HEK293 (cell line): ENCODE measurements around the gene ZNF124.
A peak's percentile ranks its signal among the peaks of the same experiment; 100 is the strongest.

Source experiments
- CTCF ChIA-PET: fragments of 350-600 bp; formaldehyde crosslinking; extraction: SDS; loops from one replicate; lab custom pipeline; 2021; ENCODE audit warnings: antibody characterized with exemption; lab: Yijun Ruan, JAX
- POLR2A ChIA-PET: fragments of 300-600 bp; formaldehyde crosslinking; extraction: SDS; loops from one replicate; lab custom pipeline; 2020; ENCODE audit warnings: antibody characterized with exemption, inconsistent platforms; lab: Yijun Ruan, JAX
- H3K27ac ChIP-seq: fragments of 200-500 bp; sonication (Bioruptor generic); 2 replicates; pipeline ENCODE4 v1.5.1; 2014; ENCODE audit warnings: low read depth, low read length, control low read depth, inconsistent platforms; ENCODE audit errors: extremely low read depth
- H3K36me3 ChIP-seq, 2 experiments: fragments of 200-500 bp in 1 of 2; sonication (Bioruptor generic) in 1 of 2; 1 replicate in 1 of 2; 2 replicates in 1 of 2; pipeline ENCODE4 v1.5.1; 2014 to 2017; ENCODE audit warnings: inconsistent platforms in 2 of 2, low read length in 2 of 2; ENCODE audit not compliant: control insufficient read depth in 2 of 2, insufficient read depth in 1 of 2
- H3K4me1 ChIP-seq: fragments of 200-500 bp; sonication (Bioruptor generic); 2 replicates; pipeline ENCODE4 v1.5.1; 2014; ENCODE audit warnings: mild to moderate bottlenecking, low read length, inconsistent platforms; ENCODE audit not compliant: control insufficient read depth, insufficient read depth
- H3K4me3 ChIP-seq: 2 replicates; pipeline ENCODE4 v1.5.1; 2011; ENCODE audit warnings: low read depth, mild to moderate bottlenecking, control low read depth, low read length, moderate library complexity
- H3K9me3 ChIP-seq: fragments of 200-500 bp; sonication (Bioruptor generic); 2 replicates; pipeline ENCODE4 v1.5.1; 2014; ENCODE audit warnings: low read depth, low read length, inconsistent platforms; ENCODE audit not compliant: control insufficient read depth, insufficient read depth
- AEBP2 ChIP-seq: fragments of 450-650 bp; formaldehyde crosslinking; IDR thresholded peaks from 2 replicates; pipeline ENCODE4 v1.5.1; 2016; ENCODE audit warnings: missing biosample characterization, missing genetic modification characterization, borderline replicate concordance
- EGR2 ChIP-seq: fragments of 450-650 bp; formaldehyde crosslinking; IDR thresholded peaks from 2 replicates; pipeline ENCODE4 v1.5.1; 2016; ENCODE audit warnings: low read depth, missing biosample characterization, missing genetic modification characterization
- GLIS2 ChIP-seq: fragments of 450-650 bp; formaldehyde crosslinking; IDR thresholded peaks from 2 replicates; pipeline ENCODE4 v1.5.1; 2016; ENCODE audit warnings: missing biosample characterization, missing genetic modification characterization
- KLF10 ChIP-seq: fragments of 450-650 bp; IDR thresholded peaks from 2 replicates; pipeline ENCODE4 v1.5.1; 2018; ENCODE audit warnings: missing biosample characterization, mild to moderate bottlenecking, missing genetic modification characterization
- KLF9 ChIP-seq: fragments of 450-650 bp; formaldehyde crosslinking; IDR thresholded peaks from 2 replicates; pipeline ENCODE4 v1.5.1; 2016; ENCODE audit warnings: missing biosample characterization, missing genetic modification characterization, low read depth
- OVOL3 ChIP-seq: fragments of 450-650 bp; formaldehyde crosslinking; IDR thresholded peaks from 2 replicates; pipeline ENCODE4 v1.5.1; 2016; ENCODE audit warnings: missing biosample characterization, missing genetic modification characterization
- WT1 ChIP-seq: fragments of 450-650 bp; formaldehyde crosslinking; IDR thresholded peaks from 2 replicates; pipeline ENCODE4 v1.5.1; 2016; ENCODE audit warnings: missing biosample characterization, missing genetic modification characterization
- YY2 ChIP-seq: fragments of 450-650 bp; formaldehyde crosslinking; IDR thresholded peaks from 2 replicates; pipeline ENCODE4 v1.5.1; 2016; ENCODE audit warnings: missing biosample characterization, missing genetic modification characterization
- ZBTB1 ChIP-seq: fragments of 450-650 bp; formaldehyde crosslinking; IDR thresholded peaks from 2 replicates; pipeline ENCODE4 v1.5.1; 2016; ENCODE audit warnings: missing biosample characterization, missing genetic modification characterization
- ZBTB17 ChIP-seq: fragments of 450-650 bp; formaldehyde crosslinking; IDR thresholded peaks from 2 replicates; pipeline ENCODE4 v1.5.1; 2016; ENCODE audit warnings: missing biosample characterization, missing genetic modification characterization
- ZBTB7A ChIP-seq: fragments of 450-650 bp; formaldehyde crosslinking; IDR thresholded peaks from 2 replicates; pipeline ENCODE4 v1.5.1; 2016; ENCODE audit warnings: low read depth, missing biosample characterization, missing genetic modification characterization
- ZFHX2 ChIP-seq: fragments of 450-650 bp; formaldehyde crosslinking; conservative IDR thresholded peaks from 2 replicates; pipeline ENCODE4 v1.5.1; 2016; ENCODE audit warnings: missing biosample characterization, missing genetic modification characterization
- ZNF133 ChIP-seq: fragments of 450-650 bp; formaldehyde crosslinking; IDR thresholded peaks from 2 replicates; pipeline ENCODE4 v1.5.1; 2016; ENCODE audit warnings: missing biosample characterization, missing genetic modification characterization
- ZNF148 ChIP-seq: fragments of 450-650 bp; formaldehyde crosslinking; IDR thresholded peaks from 2 replicates; pipeline ENCODE4 v1.5.0; 2017; ENCODE audit warnings: missing biosample characterization, missing genetic modification characterization, borderline replicate concordance
- ZNF175 ChIP-seq: fragments of 450-650 bp; formaldehyde crosslinking; IDR thresholded peaks from 2 replicates; pipeline ENCODE4 v1.5.1; 2016; ENCODE audit warnings: missing biosample characterization, missing genetic modification characterization
- ZNF2 ChIP-seq: fragments of 450-650 bp; formaldehyde crosslinking; IDR thresholded peaks from 2 replicates; pipeline ENCODE4 v1.5.1; 2016; ENCODE audit warnings: missing biosample characterization, missing genetic modification characterization
- ZNF335 ChIP-seq: fragments of 450-650 bp; formaldehyde crosslinking; conservative IDR thresholded peaks from 2 replicates; pipeline ENCODE4 v1.5.1; 2016; ENCODE audit warnings: missing biosample characterization, missing genetic modification characterization
- ZNF433 ChIP-seq: fragments of 450-650 bp; formaldehyde crosslinking; IDR thresholded peaks from 2 replicates; pipeline ENCODE4 v1.5.1; 2016; ENCODE audit warnings: missing biosample characterization, missing genetic modification characterization, low read depth
- ZNF518A ChIP-seq: fragments of 450-650 bp; formaldehyde crosslinking; conservative IDR thresholded peaks from 2 replicates; pipeline ENCODE4 v1.5.1; 2016; ENCODE audit warnings: low read depth, missing biosample characterization, missing genetic modification characterization
- ZNF560 ChIP-seq: fragments of 450-650 bp; formaldehyde crosslinking; IDR thresholded peaks from 2 replicates; pipeline ENCODE4 v1.5.1; 2017; ENCODE audit warnings: missing biosample characterization, missing genetic modification characterization, borderline replicate concordance
- ZNF600 ChIP-seq: fragments of 450-650 bp; formaldehyde crosslinking; IDR thresholded peaks from 2 replicates; pipeline ENCODE4 v1.5.1; 2016; ENCODE audit warnings: missing biosample characterization, missing genetic modification characterization
- ZNF610 ChIP-seq: fragments of 450-650 bp; formaldehyde crosslinking; IDR thresholded peaks from 2 replicates; pipeline ENCODE4 v1.5.1; 2016; ENCODE audit warnings: missing biosample characterization, missing genetic modification characterization, borderline replicate concordance
- ZNF623 ChIP-seq: fragments of 450-650 bp; formaldehyde crosslinking; IDR thresholded peaks from 2 replicates; pipeline ENCODE4 v1.5.1; 2016; ENCODE audit warnings: missing biosample characterization, missing genetic modification characterization
- ZNF629 ChIP-seq: fragments of 450-650 bp; formaldehyde crosslinking; IDR thresholded peaks from 2 replicates; pipeline ENCODE4 v1.5.1; 2017; ENCODE audit warnings: missing biosample characterization, missing genetic modification characterization
- ZNF664 ChIP-seq: fragments of 450-650 bp; formaldehyde crosslinking; IDR thresholded peaks from 2 replicates; pipeline ENCODE4 v1.5.1; 2016; ENCODE audit warnings: missing biosample characterization, missing genetic modification characterization
- ZNF837 ChIP-seq: fragments of 450-650 bp; formaldehyde crosslinking; IDR thresholded peaks from 2 replicates; pipeline ENCODE4 v1.5.1; 2016; ENCODE audit warnings: missing biosample characterization, missing genetic modification characterization
- ZXDB ChIP-seq: fragments of 450-650 bp; formaldehyde crosslinking; IDR thresholded peaks from 2 replicates; pipeline ENCODE4 v1.5.1; 2016; ENCODE audit warnings: missing biosample characterization, missing genetic modification characterization

The ZNF124 gene

GRCh38 chr1:247210376-247211117 lies 38.7 kb upstream of the ZNF124 start (continued):
- TF ChIP-seq AEBP2 (tag by site-specific recombination) (no peak), ZBTB1 (tag by site-specific recombination) (no peak), ZNF2 (tag by site-specific recombination) (no peak), KLF9 (tag by site-specific recombination) (0 out of 2 replicates have a peak, but pooled peaks have one; percentile 30), ZFHX2 (peak; percentile 18; the same call in 1 of the 2 replicates), OVOL3 (tag by site-specific recombination) (no peak), ZNF610 (tag by site-specific recombination) (no peak), KLF10 (no peak), ZBTB7A (tag by site-specific recombination) (no peak), ZNF433 (no peak), ZXDB (tag by site-specific recombination) (0 out of 2 replicates have a peak, but pooled peaks have one; percentile 23), ZNF175 (tag by site-specific recombination) (no peak), ZNF837 (tag by site-specific recombination) (no peak), ZBTB17 (tag by site-specific recombination) (no peak), GLIS2 (no peak), ZNF629 (tag by site-specific recombination) (no peak)
- TF ChIP-seq, all 188 proteins: peak for 8

- ChIA-PET CTCF (no interaction called here), POLR2A (no interaction called here)
- Histone ChIP-seq H3K9me3 (no peaks in the 10 kb centered on the region), H3K36me3 (peaks cover 0 to 12% of the 10 kb centered on the region in 2 experiments; a peak in 1 of 3 replicates), H3K4me1 (no peaks in the 10 kb centered on the region), H3K27ac (no peak overlapping the region), H3K4me3 (peak overlapping the region; percentile 71)
- no peak for TF ChIP-seq YY2 (tag by site-specific recombination)
- no peak for TF ChIP-seq GLIS2
- no peak for TF ChIP-seq ZNF518A (tag by site-specific recombination)
- no peak for TF ChIP-seq WT1 (tag by site-specific recombination)
- TF ChIP-seq ZNF335 (tag by site-specific recombination) = no peak
- no peak for TF ChIP-seq ZNF837 (tag by site-specific recombination)
- TF ChIP-seq ZBTB7A (tag by site-specific recombination) = no peak
- no peak for TF ChIP-seq ZNF133 (tag by site-specific recombination)
- TF ChIP-seq ZNF664 (tag by site-specific recombination) = no peak
- no peak for TF ChIP-seq ZNF600 (tag by site-specific recombination)
- TF ChIP-seq EGR2 (tag by site-specific recombination) = no peak
- no peak for TF ChIP-seq ZNF560 (tag by site-specific recombination)
- no peak for TF ChIP-seq ZNF623
- TF ChIP-seq ZNF148 (tag by site-specific recombination) = no peak
These were observed 38.2 kb upstream of the ZNF124 start for GRCh38 chr1:247210062-247210375.
